ENCODE measurements around the gene CFC1B.
"Not testable (repeated sequence)": the region's sequence is repeated elsewhere in the genome, so short reads cannot be mapped to it uniquely, and the experiment has no call there.

CFC1B gene

GRCh38 chr2:130571929-130572328, 50.9 kb downstream of the CFC1B start:
- H3K27ac ChIP-seq = not testable (repeated sequence)

DNA sequence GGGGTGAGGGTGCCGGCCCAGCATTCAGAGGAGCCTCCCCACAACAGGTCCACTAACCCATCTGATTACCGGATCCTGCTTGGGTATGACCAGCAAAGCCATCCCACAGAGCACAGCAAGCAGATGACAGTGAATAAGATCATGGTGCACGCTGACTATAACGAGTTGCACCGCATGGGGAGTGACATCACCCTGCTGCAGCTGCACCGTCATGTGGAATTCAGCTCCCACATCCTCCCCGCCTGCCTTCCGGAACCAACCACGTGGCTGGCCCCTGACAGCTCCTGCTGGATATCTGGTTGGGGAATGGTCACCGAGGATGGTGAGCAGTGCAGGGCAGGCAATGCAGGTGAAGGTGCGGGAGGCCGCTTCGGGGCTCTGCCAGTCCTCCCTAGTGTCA, 53.2 kb downstream of the CFC1B start:
- not testable (repeated sequence) for H3K27ac ChIP-seq

GRCh38 chr2:130576209-130576784, 55.3 kb downstream of the CFC1B start:
- H3K27ac ChIP-seq = not testable (repeated sequence)

DNA sequence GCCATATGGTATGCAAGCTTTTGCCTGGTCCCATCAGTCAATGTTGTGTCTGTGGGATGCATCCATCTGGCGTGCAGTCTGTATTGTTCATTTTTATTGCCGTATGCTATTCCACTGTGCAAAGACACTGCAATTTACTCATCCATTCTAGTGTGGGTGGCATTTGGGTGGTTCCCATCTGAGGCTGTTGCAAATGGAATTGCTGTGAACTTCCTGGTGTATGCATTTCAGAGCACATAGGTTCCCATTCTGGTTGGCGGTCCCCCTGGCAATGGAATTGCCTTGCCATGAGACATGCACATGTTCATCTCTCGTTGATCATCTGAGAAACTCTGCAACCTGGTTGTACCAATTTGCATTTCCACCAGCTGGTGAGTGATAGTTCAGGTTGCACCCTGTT, 56.5 kb downstream of the CFC1B start:
- not testable (repeated sequence) for H3K27ac ChIP-seq
